Germinal center (tissue), 1 donor: ENCODE data around the gene JAK2.

Experiments
- DNase-seq: peaks from one replicate; pipeline ENCODE4 v3.0.0; 2012; ENCODE audit warnings: mixed read lengths, low spot score

The JAK2 gene

DNA sequence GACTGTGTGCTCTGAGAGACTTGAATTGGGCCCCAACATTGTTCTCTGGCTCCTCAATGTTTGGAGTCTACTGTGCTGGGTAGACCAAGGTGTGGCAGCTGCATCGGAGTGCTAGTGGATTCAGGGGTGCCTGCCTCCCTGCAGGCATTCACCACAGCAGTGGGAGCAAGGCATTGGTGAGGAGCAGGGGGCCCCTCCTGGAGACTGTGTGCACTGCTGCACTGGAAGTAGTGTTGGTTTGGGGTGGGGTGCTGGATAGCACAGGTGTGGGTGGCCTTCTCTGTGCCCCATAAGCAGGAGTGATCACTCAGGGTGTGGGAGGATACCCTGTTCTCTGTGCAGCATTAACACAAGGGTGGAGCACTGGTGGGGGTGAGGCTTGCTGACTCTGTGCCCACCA lies 161.2 kb downstream of the JAK2 start:
- DNase-seq = no peak
